ENCODE results near the gene HSPA8.

The HSPA8 gene

DNA sequence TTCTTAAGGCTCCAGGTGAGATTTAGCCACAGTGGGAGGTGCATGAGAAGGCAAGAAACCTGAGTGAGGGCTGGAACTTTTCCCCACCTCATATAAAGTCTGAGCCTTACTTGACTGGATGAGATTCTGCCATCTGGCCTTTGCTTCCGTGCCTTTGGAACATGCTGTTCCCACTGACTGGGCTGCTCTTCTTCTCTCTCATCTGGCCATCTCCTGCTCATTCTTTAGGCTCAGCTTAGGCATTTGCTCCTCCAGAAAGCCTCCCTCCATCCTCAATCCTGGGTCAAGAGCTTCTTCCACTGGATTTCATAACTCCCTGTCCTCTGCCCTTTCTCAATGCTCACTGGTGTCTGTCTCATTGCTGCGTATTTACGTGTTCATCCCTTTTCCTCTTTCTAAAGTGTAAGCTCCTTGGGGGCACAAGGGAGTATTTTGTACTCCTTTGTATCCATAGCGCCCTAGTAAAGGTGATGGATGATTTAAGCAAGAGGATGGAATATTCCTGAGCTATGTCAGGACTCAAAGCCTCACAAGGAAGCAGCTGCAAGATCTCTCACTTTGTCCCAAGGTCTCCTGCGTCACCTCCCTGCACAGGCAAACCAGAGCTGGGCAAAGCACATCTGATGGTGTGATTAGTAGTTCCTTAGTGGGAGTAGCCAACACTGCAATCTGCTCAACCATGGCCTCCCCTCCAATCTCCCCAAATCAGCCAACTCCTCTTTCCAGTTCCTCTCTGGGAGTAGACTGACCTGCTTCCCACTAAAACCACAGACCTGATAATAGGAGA, 15.3 kb downstream of the HSPA8 start:
- no peak for DNase-seq

DNA sequence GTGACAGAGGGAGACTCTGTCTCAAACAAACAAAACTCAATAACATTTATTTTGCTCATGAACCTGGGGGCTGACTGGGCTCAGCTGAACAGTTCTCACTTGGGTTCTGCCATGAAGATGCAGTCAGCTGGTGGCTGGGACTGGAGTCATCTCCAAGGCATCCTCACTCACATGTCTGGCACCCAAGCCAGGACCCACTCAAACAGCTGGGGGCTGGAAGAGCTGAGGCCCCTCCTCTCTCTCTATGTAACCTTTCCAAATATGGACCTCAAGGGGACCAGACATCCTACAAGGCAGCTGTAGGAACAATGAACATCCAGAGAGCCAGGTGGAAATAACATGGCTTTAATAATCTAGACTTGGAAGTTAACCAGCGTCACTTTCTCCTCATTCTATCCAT, 16.8 kb downstream of the HSPA8 start:
- DNase-seq, result no peak

DNA sequence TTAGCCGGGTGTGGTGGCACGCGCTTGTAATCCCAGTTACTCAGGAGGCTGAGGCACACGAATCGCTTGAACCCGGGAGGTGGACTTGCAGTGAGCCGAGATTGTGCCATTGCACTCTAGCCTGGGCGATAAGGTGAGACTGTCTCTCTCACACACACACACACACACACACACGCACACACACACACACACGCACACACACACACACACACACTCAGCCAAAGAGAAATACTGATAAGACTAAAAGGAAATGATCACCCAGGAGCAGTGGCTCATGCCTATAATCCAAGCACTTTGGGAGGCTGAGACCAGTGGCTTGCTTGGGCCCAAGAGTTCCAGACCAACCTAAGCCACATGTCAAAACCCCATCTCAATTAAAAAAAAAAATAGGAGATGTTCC, 20.8 kb downstream of the HSPA8 start:
- DNase-seq, result no peak

DNA sequence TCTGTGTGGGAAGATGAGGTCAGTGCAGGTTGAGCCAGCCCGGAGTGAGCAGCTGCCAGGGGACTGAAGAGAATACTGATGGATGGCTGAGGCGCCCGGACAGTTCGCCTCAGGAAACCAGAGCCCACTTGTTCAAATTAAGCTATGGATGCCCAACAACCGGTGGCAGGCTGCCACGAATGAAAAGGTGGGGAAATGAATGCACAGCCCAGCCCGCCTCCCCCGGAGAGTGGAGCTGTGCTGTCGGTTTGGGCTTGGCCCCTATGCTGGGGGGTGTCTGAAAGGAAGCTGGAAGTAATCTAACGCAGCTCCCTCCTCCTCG, 21.9 kb downstream of the HSPA8 start:
- no peak for DNase-seq

DNA sequence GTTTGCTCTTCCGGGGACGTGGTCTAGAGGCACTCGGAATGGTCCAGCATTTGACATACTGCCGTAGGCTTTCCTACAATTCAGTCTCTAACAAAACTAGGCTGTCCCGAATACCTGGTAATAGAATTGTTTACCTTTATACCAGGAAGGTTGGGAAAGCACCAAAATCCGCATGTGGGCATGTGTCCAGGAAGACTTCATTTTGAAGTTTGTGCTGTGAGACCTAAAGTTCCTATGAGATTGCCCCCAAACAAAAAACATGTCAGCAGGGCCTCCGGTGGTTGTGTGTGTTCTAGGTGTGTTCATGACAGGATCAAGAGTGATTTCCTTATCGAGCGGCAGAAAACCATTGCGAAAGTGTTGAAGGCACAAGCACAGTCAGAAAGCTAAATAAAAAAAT, 26.1 kb downstream of the HSPA8 start:
- DNase-seq, result no peak

DNA sequence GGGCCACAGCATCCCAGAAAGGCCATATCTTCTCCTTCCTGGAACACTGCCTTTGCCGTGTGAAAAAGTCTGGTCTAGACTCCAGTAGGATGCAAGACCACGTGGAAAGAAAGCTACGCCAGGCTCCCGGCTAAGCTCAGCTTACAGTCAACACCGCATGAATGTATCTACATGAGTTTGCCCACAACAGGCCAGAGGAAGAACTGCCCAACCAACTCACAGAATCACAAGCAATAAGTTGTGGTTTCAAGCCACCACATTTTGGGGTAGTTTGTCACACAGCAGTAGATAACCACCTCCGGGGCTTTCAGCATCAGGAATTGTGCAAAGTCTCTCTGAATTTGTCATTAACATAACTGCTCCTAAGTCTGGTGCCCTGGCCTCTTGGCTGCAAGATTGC, 27.3 kb downstream of the HSPA8 start:
- DNase-seq, result no peak

DNA sequence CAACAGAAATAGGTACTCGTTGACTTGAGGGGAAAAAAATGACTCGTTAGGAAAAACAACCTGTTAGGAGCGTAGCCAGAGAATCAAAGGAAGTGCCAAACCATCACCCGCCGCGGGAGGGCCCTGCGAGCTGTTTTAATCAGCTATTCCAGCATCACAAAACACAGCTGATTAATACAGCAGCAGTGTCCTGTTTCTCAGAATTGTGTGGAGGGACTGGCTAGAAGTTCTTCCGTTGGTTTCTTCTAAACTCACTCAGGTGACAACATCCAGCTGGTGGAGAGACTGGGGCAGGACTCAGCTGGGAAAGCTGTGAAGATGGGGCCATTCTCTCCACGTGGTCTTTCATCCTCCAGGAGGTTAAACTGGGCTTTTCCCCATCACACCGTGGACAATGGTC, 28.0 kb downstream of the HSPA8 start:
- peak; percentile 30 for DNase-seq

DNA sequence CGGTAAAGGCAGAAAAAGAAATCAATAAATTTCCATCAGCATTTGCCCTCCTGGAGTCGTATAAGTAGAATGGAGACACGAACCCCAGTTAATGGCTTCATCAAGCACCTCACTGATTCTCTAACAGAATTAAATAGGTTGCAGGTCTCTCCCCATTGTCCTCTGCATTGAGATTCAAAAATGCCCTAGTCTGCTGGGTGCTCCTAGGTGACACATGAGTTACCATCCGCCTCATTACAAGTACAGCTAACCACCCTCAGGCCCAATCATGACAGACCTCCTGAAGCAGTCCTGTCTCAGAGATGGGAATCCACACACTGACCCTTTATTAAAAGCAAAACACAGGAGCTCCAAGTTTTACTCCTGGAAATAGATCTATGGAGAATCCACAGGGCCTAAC, 31.4 kb downstream of the HSPA8 start:
- no peak for DNase-seq

DNA sequence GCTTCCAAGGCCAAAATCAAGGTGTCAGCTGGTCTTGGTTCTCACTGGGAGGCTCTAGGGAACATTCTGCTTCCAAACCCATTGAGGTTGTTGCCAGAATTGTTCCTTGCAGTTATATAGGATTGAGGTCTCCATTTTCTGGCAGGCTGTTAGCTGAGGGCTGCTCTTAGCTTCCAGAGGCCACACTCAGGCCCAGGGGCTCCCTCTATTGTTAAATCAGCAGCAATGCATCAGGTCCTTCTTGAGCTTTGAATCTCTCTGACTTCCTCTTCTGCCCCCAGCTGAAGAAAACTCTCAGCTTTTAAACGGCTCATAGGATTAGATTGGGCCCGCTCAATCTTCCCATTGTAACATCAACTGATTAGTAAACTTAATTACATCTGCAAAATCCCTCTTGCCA, 41.0 kb downstream of the HSPA8 start:
- peak; percentile 66 for DNase-seq

DNA sequence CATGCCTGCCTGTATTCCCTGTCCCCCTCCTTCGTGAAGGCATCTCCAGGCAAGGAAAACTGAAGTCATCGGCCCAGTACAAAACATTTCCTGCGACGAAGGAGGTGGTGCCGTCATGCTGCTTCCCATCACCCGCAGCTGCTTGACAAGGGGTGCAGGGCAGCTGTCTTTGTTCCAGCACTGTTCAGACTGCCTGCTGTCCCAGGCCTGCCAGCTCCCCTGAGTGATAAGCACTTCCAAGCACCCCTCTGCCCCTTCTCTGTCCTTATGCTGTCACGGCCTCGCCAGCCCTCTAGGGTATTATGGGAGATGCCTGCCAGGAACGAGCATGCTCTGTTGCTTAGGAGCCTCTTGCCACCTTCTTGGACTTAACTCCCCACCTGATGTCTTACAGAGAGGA, 43.2 kb downstream of the HSPA8 start:
- no peak for DNase-seq

DNA sequence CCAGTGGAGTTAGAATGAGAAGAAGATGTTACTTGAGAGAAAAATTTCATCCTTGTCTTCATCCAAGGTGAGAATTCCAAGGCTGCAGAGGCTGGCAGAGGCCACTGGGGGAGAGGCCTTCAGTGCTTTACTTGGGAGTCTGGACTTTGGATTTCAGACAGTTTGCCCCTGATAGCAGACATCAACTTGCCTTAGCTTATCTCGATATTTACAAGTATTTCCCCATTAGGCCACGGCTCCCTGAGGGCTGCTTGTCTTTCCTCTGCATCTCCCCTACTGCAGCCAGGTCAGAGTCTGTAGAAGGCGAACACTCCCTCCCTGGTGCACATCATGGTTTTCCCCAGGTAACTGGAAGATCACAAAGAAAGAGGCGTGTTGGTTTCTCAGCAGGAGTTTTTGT, 50.4 kb downstream of the HSPA8 start:
- no peak for DNase-seq
